Breast epithelium (tissue), 3 donors: ENCODE data around the gene ARID1B.

Experiments used
- CTCF ChIP-seq, 3 donors: fragments of 450-650 bp; IDR thresholded peaks; one replicate each; pipeline ENCODE4 v1.5.1; 2016 to 2017; ENCODE audit warnings: antibody characterized with exemption in 3 of 3, mild to moderate bottlenecking in 3 of 3, moderate library complexity in 3 of 3
- POLR2A ChIP-seq: fragments of 450-650 bp; IDR thresholded peaks from one replicate; pipeline ENCODE4 v1.6.1; 2016; ENCODE audit warnings: antibody characterized with exemption, mild to moderate bottlenecking, moderate library complexity

DNA sequence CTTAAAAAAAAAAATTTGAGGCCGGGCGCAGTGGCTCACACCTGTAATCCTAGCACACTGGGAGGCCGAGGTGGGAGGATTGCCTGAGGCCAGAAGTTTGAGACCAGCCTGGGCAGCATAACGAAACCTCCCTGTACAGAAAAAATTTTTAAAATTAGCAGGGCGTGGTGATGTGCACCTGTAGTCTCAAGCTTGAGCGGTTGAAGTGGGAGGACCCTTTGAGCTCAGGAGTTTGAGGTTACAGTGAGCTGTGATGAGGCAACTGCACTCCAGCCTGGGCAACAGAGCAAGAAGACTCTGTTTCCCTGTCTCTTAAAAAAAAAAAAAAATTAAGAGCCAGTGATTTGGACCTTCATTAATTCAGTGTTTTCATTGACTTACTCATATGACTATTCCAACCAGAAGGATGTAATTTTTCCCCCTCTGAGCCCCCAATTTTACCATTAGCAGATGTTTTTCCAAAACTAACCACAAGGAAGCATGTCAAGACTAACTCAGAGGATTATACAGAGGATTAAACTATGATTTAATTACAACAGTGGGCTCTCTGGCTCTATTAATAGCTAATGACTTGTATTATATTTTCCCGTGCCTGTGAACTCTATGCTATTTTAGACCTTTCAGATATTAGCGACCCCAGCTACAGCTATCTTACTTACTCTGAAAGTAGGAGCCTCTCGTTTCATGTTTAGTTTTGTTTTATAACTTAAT, 75.1 kb downstream of the ARID1B start:
- no peak for TF ChIP-seq CTCF (IDR thresholded peaks at IDR 0.05)
- TF ChIP-seq POLR2A, result no peak
